GM21737 (cell line): ENCODE data around the gene LIPE.

Experiments
- ATAC-seq: cut with Tn5 transposase; IDR thresholded peaks from one replicate; pipeline ENCODE4 v1.9.1; 2021; ENCODE audit warnings: mild to moderate bottlenecking, moderate library complexity; ENCODE audit not compliant: unreplicated experiment

The LIPE gene

GRCh38 chr19:42357290-42357689 lies 69.9 kb downstream of the LIPE start:
- ATAC-seq = no peak

DNA sequence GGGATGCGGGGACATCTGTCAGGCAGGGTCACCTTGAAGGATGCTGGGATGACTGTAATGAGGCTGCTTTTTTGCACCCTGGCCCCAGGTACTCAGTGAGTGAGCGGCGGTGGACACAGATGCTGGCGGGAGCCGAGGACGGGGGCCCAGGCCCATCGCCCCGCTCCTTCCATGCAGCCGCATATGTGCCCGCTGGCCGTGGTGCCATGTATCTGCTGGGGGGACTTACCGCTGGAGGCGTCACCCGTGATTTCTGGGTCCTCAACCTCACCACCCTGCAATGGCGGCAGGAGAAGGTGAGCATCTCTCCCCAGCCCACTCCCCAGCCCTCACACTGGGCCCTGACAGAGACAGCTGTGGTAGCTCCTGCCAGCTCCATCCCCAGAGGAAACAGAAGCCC lies 70.5 kb downstream of the LIPE start:
- no peak for ATAC-seq

DNA sequence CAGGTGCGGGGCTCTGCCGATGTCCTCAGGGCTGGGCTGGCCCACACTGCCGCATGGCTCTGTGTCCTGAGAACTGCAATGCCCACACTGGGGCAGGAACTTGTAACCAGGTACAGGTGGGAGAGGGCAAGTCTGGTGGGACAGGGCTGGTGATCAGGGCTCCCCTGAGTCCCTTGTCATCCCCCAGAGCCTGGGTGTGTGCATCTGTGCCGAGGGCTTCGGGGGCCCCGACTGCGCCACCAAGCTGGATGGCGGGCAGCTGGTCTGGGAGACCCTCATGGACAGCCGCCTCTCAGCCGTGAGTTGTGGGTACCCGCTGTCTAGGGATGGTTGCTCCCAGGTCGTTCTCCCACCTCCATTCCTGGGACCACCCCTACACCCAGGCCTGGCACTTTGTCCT lies 71.3 kb downstream of the LIPE start:
- no peak for ATAC-seq

- no peak for ATAC-seq
These were observed 73.7 kb downstream of the LIPE start for GRCh38 chr19:42353341-42354015.

DNA sequence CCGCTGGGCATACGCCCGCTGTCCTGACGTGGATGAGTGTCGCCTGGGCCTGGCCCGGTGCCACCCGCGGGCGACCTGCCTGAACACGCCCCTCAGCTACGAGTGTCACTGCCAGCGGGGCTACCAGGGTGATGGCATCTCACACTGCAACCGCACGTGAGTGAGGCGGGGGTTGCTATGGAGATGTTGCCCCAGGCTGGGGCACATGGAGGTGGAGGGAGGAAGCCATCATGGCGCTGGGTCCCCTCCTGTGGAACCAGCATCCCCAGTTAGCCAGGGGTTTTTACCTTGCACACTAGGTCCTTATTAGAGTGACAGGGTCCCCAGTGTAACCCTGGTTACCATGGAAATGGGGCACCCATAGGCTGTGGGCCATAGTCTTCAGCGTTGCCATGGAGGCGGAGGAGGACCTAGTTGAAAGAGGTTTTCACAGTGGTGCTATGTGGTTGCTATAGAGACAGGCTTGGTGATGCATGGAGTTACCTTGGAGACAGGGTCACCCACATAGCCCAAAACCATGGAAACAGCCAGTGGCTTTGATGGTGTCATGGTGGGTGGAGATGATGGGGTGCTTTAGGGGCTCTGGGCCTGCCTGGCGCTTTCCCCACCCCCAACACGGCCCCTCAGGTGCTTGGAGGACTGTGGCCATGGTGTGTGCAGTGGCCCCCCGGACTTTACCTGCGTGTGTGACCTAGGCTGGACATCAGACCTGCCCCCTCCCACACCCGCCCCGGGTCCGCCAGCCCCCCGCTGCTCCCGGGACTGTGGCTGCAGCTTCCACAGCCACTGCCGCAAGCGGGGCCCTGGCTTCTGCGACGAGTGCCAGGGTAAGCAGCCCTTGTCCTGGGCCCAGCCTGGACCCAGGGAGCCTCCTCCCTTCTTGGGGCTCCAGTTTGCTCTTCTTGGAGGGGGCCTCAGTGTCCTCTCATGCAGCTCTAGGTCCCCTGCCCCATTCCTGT lies 74.6 kb downstream of the LIPE start:
- ATAC-seq = no peak
